ENCODE measurements around the gene EXOC2.

- TF ChIP-seq CTCF (IDR thresholded peaks at IDR 0.05) (no peak), POLR2A (IDR thresholded peaks at IDR 0.05) (no peak)
These were observed 219.6 kb downstream of the EXOC2 start for GRCh38 chr6:473356-473755.

Measured in adrenal gland (tissue), 5 donors.